ENCODE data around the gene RAD18.

DNA sequence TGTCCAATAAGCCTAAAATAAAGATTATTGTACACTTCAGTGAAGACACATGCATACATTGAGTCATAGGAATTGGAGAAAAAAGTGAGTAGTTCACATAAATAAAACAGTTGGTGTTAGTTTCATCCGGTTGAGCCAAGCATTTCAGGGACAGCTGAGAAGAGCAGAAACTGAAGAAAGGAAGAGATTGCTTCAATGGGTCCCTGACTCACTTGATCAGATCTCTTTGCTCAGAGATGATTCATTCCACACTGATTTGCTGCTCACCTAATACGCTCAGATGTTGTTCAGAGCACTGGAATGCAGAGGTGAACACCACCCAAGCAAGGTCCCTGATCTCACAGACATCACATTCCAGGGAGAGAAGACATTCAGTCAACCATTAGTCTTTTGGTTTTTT, 93.7 kb downstream of the RAD18 start:
- TF ChIP-seq, protein P1, sequence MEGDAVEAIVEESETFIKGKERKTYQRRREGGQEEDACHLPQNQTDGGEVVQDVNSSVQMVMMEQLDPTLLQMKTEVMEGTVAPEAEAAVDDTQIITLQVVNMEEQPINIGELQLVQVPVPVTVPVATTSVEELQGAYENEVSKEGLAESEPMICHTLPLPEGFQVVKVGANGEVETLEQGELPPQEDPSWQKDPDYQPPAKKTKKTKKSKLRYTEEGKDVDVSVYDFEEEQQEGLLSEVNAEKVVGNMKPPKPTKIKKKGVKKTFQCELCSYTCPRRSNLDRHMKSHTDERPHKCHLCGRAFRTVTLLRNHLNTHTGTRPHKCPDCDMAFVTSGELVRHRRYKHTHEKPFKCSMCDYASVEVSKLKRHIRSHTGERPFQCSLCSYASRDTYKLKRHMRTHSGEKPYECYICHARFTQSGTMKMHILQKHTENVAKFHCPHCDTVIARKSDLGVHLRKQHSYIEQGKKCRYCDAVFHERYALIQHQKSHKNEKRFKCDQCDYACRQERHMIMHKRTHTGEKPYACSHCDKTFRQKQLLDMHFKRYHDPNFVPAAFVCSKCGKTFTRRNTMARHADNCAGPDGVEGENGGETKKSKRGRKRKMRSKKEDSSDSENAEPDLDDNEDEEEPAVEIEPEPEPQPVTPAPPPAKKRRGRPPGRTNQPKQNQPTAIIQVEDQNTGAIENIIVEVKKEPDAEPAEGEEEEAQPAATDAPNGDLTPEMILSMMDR (IDR thresholded peaks at IDR 0.05; ENCODE audit: insufficient read depth, low read length, poor library complexity, severe bottlenecking) = no peak
- TF ChIP-seq EZH2phosphoT487 (conservative IDR thresholded peaks at IDR 0.05; ENCODE audit: low read length) = no peak

Data from SU-DHL-6 (cell line).